GM19372 (cell line): Measurements from ENCODE around the gene NECTIN3.
A peak's percentile ranks its signal among the peaks of the same experiment; 100 is the strongest.

Source experiments
- ATAC-seq: cut with Tn5 transposase; IDR thresholded peaks from one replicate; pipeline ENCODE4 v1.9.1; 2021; ENCODE audit warnings: mild to moderate bottlenecking, low read depth, moderate library complexity; ENCODE audit not compliant: unreplicated experiment

NECTIN3 gene

DNA sequence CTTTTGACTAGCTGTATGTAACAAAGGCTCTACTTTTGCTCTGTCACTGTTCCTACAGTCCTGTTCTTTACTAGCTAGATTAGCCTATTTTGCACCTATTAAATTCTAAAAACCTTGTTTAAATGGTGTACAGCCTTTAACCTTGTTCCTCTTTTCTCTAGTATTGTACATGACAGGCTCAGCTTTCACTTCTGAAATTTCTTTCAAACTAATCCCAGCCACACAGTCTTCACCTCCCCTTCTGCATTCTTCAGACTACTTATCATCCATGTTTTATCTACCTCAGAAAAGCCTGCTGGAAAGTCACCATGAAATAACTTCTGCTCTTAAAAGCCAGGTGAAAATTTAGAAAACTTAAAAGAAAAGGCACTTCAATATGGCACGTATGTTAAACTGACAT, 122.4 kb downstream of the NECTIN3 start:
- ATAC-seq, result no peak

GRCh38 chr3:111197485-111197884, 125.9 kb downstream of the NECTIN3 start:
- ATAC-seq, result no peak

DNA sequence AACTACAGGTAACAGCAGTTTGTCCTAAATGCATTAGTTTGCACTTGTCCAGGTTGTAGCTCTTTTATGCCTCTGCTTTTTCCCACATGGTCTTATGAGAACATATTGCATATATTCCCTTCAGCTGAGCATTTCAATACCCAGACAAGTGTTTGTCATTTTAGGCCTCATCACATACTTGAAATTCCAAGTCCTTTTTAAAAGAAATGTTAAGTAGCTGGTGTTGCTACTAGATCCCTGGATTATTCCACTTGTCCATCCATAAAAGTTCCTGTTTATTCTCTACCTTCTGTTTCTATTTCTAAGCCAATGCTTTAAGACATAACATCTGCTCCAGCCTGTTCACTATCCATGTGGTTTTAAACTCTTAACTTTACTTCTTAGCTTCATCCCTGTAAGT, 128.4 kb downstream of the NECTIN3 start:
- no peak for ATAC-seq

DNA sequence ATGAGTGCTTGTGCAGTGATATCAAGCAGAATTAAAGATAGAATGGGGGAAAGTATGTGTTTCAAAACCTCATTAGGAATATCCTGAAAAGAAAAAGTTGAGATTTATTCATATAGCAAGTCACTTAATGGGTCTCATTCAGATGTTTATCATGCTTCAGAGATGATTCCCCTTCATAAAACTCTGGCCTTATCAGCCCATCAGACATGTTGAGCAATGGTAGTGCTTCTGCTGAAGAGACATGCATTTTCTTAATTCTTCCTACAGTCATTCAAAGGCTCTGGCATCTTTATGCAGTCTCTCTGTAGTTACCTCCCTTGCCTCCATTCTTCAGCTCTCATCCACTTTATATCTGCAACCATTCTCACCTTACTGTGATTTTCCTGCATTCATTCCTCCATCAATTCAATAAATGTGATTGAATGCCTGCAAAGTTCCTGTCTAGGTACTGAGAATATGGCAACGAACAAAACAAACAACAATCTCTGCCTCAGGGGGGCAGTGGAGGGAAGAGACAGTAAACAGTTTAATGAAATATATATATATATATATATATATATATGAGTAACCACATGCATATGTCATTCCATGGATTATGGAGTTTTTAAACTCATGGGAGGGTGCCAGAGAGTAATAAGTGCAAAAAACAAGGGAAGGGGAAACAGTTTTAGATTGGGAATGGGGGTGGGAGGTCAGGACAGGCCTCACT, 138.5 kb downstream of the NECTIN3 start:
- ATAC-seq, result no peak

DNA sequence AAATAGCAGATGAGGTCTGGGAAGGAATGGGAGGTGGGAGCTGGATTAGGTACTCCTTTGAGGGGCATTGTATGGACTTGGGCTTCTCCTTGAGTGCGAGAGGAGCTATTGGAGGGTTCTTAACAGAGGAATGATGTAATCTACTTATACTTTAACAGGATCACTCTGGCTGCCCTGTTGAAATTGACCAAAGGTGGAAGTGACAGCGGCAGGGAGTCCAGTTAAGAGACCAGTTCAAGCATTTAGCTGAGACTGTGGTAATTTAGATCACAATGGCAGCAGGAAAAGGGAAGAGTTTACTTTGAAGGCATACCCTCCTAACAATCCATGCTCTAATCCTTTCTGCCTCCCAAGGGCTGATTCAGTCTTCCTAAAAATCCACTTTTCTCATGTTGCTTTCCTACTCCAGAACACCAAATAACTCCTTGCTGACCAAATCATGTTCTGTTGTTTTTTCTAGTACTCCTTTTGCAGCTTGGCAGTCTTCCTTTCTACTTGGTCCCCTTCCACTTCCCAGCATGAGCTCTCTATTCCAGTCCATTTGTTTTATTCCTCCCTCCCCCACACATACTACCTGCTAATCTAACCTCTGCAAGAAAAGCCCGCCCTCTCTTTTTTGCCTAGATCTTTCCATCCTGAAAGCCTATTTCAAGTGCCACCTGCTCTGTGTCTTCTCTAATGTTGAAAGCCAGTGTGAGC, 139.4 kb downstream of the NECTIN3 start:
- ATAC-seq, result no peak

GRCh38 chr3:111212511-111212910, 140.9 kb downstream of the NECTIN3 start:
- ATAC-seq, result no peak

GRCh38 chr3:111215481-111215880, 143.9 kb downstream of the NECTIN3 start:
- ATAC-seq, result no peak

GRCh38 chr3:111218615-111219014, 147.0 kb downstream of the NECTIN3 start:
- ATAC-seq, result no peak

- no peak for ATAC-seq
These were observed 155.6 kb downstream of the NECTIN3 start for GRCh38 chr3:111227216-111227615.

DNA sequence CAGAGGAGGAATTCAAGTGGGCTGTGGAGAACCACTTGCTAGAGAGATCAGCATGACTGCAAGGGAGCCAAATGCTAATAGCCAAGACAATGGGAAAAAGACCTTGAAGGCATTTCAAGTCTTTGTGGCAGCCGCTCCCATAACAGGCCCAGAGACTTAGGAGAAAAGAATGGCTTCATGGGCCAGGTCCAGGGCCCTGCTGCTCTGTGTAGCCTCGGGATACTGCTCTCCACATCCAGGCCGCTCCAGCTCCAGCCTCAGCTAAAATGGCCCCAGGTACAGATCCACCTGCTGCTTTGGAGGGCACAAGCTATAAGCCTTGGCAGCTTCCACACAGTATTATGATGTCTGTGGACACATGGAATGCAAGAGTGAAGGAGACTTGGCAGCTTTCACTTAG, 157.7 kb downstream of the NECTIN3 start:
- ATAC-seq, result no peak

DNA sequence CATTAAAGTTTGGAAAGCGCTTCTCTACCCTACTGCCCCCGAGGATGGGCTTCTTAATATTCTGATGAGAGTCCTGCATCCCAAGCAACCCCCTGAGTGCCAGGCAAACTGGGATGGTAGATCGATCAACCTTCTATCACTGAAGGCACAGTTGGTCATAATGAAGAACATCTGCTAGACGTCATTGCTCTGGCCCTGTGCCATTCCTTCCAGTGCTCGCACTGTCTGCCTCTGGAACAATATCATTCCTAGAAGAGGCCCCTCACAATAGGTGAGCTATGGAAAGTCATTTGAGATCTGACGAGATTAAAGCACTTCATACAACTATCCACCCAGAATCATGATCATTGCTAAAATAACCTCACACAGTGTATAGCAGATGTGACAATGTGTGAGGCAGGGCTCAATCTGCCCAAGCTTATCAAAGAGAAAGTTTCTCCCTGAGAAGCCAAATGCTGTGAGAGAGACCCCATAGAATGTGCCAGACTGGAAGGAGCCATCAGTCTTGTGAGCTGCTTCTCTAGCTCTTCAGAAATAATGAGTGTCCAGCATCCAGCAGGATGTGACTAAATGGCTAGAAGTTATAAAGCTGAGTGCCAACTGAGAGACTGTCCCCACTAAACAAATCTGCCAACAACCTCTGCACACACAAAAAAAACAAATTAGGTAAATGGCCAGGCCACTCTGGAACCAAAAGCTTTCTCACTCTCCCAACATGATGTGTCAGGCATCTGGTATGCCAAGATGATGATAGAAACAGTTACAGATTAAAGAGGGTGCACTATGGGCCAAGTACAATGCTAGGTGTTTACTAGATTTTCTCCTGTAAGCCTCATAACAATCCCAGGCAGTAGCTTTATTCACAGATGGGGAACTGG, 165.5 kb downstream of the NECTIN3 start:
- ATAC-seq, result no peak

GRCh38 chr3:111237946-111238345, 166.3 kb downstream of the NECTIN3 start:
- ATAC-seq, result no peak

GRCh38 chr3:111238885-111239284, 167.3 kb downstream of the NECTIN3 start:
- peak; percentile 92 for ATAC-seq

DNA sequence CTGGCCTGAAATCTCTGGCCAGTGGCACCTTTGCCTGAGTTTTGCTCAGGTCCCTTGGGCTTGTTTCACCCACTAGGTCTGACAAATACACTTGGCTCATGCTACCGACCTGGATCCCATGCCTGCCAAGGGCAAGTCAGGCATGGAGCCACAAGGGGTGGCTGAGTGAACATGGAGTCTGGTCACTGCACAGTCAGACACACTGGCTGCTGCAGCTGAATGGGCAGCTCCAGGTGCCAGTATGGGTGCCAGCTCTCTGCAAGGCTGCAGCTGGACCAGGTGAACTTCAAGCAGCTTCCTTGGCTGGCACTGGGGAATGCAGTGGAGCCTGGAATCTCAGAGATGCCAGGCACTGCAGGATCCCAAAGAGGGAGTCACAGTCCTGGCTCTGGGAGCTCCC, 170.3 kb downstream of the NECTIN3 start:
- no peak for ATAC-seq
